ENCODE results near the gene GEN1.
A peak's percentile ranks its signal among the peaks of the same experiment; 100 is the strongest.
"Not testable (repeated sequence)": the region's sequence is repeated elsewhere in the genome, so short reads cannot be mapped to it uniquely, and the experiment has no call there.

Gene GEN1

GRCh38 chr2:17821080-17821479, 67.1 kb downstream of the GEN1 start:
- DNase-seq (ENCODE audit: low read depth) = no peak
- H3K4me3 ChIP-seq (ENCODE audit: low read depth, low read length) = no peak overlapping the region

GRCh38 chr2:17821535-17822444, 67.9 kb downstream of the GEN1 start:
- H3K4me3 ChIP-seq (ENCODE audit: low read depth, low read length) = no peak overlapping the region
- DNase-seq (ENCODE audit: low read depth) = no peak

GRCh38 chr2:17822445-17823117, 68.6 kb downstream of the GEN1 start:
- no peak overlapping the region for H3K4me3 ChIP-seq (ENCODE audit: low read depth, low read length)
- DNase-seq (ENCODE audit: low read depth) = no peak

GRCh38 chr2:17823646-17824045, 69.7 kb downstream of the GEN1 start:
- DNase-seq (ENCODE audit: low read depth); H3K4me3 ChIP-seq (ENCODE audit: low read depth, low read length): not testable (repeated sequence)

- no peak for DNase-seq (ENCODE audit: low read depth)
- H3K4me3 ChIP-seq (ENCODE audit: low read depth, low read length) = no peak overlapping the region
These were observed 73.4 kb downstream of the GEN1 start for GRCh38 chr2:17827316-17827715.

- DNase-seq (ENCODE audit: low read depth) = no peak
- H3K4me3 ChIP-seq (ENCODE audit: low read depth, low read length) = no peak overlapping the region
These were observed 73.8 kb downstream of the GEN1 start for GRCh38 chr2:17827785-17828184.

GRCh38 chr2:17830053-17831034, 76.4 kb downstream of the GEN1 start:
- no peak for DNase-seq (ENCODE audit: low read depth)
- peak overlapping the region; percentile 29 for H3K4me3 ChIP-seq (ENCODE audit: low read depth, low read length)

- no peak overlapping the region for H3K4me3 ChIP-seq (ENCODE audit: low read depth, low read length)
- no peak for DNase-seq (ENCODE audit: low read depth)
These were observed 81.6 kb downstream of the GEN1 start for GRCh38 chr2:17835516-17835915.
